Panc1 (cell line): ENCODE data around the gene SLC38A1.
"Not testable (repeated sequence)": the region's sequence is repeated elsewhere in the genome, so short reads cannot be mapped to it uniquely, and the experiment has no call there.

Experiments used
- POLR2AphosphoS5 ChIP-seq: IDR thresholded peaks from 2 replicates; pipeline ENCODE4 v1.6.1; 2012; ENCODE audit warnings: mild to moderate bottlenecking, low read depth, low read length, moderate library complexity
- SIN3A ChIP-seq: IDR thresholded peaks from 2 replicates; pipeline ENCODE4 v1.6.1; 2012; ENCODE audit warnings: low read depth, mild to moderate bottlenecking, low read length, moderate library complexity, borderline replicate concordance; ENCODE audit not compliant: insufficient read depth
- TCF7L2 ChIP-seq: IDR thresholded peaks from 2 replicates; pipeline ENCODE4 v1.6.1; 2011; ENCODE audit warnings: mild to moderate bottlenecking, low read depth, low read length, inconsistent platforms
- TF ChIP-seq, protein P1 (sequence below): fragments of 450-650 bp; IDR thresholded peaks from 2 replicates; pipeline ENCODE4 v1.5.1; 2017; ENCODE audit warnings: mild to moderate bottlenecking
- TF ChIP-seq, protein P2 (sequence below), 2 experiments: IDR thresholded peaks; 2 replicates each; pipeline ENCODE4 v1.6.1; 2011 to 2012; ENCODE audit warnings: low read depth in 2 of 2, control low read depth in 1 of 2, low read length in 1 of 2, mild to moderate bottlenecking in 1 of 2, moderate library complexity in 1 of 2; ENCODE audit not compliant: insufficient read depth in 1 of 2

GRCh38 chr12:46285177-46285576 lies 16.3 kb upstream of the SLC38A1 start:
- TF ChIP-seq, protein P1, sequence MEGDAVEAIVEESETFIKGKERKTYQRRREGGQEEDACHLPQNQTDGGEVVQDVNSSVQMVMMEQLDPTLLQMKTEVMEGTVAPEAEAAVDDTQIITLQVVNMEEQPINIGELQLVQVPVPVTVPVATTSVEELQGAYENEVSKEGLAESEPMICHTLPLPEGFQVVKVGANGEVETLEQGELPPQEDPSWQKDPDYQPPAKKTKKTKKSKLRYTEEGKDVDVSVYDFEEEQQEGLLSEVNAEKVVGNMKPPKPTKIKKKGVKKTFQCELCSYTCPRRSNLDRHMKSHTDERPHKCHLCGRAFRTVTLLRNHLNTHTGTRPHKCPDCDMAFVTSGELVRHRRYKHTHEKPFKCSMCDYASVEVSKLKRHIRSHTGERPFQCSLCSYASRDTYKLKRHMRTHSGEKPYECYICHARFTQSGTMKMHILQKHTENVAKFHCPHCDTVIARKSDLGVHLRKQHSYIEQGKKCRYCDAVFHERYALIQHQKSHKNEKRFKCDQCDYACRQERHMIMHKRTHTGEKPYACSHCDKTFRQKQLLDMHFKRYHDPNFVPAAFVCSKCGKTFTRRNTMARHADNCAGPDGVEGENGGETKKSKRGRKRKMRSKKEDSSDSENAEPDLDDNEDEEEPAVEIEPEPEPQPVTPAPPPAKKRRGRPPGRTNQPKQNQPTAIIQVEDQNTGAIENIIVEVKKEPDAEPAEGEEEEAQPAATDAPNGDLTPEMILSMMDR = not testable (repeated sequence)
- TF ChIP-seq POLR2AphosphoS5, TCF7L2, SIN3A: not testable (repeated sequence)
- TF ChIP-seq, protein P2, sequence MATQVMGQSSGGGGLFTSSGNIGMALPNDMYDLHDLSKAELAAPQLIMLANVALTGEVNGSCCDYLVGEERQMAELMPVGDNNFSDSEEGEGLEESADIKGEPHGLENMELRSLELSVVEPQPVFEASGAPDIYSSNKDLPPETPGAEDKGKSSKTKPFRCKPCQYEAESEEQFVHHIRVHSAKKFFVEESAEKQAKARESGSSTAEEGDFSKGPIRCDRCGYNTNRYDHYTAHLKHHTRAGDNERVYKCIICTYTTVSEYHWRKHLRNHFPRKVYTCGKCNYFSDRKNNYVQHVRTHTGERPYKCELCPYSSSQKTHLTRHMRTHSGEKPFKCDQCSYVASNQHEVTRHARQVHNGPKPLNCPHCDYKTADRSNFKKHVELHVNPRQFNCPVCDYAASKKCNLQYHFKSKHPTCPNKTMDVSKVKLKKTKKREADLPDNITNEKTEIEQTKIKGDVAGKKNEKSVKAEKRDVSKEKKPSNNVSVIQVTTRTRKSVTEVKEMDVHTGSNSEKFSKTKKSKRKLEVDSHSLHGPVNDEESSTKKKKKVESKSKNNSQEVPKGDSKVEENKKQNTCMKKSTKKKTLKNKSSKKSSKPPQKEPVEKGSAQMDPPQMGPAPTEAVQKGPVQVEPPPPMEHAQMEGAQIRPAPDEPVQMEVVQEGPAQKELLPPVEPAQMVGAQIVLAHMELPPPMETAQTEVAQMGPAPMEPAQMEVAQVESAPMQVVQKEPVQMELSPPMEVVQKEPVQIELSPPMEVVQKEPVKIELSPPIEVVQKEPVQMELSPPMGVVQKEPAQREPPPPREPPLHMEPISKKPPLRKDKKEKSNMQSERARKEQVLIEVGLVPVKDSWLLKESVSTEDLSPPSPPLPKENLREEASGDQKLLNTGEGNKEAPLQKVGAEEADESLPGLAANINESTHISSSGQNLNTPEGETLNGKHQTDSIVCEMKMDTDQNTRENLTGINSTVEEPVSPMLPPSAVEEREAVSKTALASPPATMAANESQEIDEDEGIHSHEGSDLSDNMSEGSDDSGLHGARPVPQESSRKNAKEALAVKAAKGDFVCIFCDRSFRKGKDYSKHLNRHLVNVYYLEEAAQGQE (IDR thresholded peaks at IDR 0.05; ENCODE audit: insufficient read depth in 1 of 2, low read depth in 2 of 2, low read length in 1 of 2) = not testable (repeated sequence)
